Activated naive CD4-positive, alpha-beta T cell treated with anti-CD3 and anti-CD28 coated beads, Interleukin-2, amount 50 U/mL, for 16 hours (primary cell): Measurements from ENCODE around the gene MC3R.
"Not testable (repeated sequence)": the region's sequence is repeated elsewhere in the genome, so short reads cannot be mapped to it uniquely, and the experiment has no call there.

ENCODE experiments used
- DNase-seq: peaks from one replicate; pipeline ENCODE4 v3.0.0-alpha.2; 2020

MC3R gene

DNA sequence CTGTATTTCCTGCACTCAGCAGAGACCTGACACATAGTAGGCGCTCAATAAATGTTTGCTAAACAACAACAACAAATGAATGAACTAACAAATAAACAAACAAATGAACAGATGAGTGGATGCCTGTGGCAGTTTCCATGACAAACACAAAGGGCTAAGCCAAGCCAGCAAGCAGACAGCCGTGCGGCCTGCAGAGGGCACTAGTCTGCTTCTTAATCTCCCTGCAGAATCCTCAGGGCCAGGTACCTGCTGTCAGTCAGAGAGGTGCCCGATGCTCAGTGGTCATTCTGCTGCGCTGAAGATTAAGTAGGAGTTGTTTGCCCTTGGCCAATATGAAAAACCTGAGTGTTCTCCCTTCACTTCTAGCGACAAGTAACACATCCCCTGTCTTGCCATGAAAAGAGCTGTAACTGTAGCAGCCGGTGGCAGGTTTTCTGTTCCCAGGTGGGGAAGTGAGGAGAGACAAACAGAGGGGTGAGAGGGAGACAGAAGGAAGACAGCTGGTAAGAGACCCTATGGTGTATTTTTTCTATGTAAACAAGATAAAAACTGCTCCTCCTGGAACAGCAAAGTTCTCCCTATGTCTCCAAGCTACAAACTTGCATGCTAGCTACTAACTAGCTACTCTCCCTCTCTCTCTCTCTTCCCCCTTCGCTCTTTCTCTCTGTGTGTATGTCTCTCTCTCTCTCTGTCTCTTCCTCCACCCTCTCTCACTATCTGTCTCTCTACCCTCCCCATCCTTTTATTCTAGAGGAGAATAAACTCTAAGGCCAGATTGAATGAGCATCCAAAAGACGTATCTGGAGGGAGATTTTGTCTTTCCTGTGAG lies at the start of gene MC3R:
Gene MC3R (plus strand): TSS at position 779 of the 829 bp plus-strand sequence. CDS start 112 bp downstream, outside the sequence.
- DNase-seq = peak; percentile 34

DNA sequence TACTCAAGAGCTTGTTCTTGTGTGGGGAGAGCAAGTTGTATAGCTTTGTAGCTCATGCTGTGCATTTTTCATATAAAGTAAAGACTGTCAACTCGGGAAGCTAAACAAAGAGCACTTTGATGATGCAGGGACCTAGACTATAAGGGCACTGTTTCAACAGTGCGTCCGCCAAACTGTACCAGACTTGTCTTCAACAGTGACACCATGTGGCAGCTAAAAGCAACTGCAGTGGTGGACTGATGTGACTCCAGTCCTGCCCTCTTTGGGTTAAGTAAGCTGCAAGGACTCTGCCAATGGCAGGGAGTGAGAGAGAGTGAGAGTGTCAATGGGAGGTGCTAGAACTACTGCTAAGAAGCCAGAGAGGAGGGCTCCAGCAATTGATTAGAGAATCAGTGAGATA lies 48.1 kb upstream of the MC3R start:
- no peak for DNase-seq

DNA sequence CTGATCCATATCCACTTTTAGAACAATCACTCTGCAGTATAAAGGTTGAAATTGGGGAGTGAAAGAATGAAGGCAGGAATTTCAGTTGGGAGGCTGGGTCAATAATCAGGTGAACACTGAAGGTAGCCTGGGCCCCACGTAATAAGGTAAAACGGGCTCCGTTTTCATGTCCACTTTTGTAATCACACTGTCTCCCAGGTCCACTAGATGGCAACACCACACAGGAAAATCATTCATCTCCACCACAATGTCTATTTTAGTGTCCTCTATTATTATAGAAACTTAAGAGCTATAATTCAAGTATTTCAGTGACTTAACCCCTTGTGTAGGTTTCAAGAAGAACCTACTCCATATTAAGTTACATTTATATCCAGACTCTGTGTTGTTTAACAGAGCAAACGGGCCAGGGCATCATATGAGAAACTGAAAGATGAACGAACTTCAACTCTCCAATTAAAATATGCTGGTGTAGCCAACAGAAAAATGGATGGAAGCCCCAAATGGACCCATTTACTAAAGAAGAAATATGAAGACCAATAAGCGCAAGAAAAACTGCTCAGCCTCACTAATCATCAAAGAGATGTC lies 45.9 kb upstream of the MC3R start:
- no peak for DNase-seq

DNA sequence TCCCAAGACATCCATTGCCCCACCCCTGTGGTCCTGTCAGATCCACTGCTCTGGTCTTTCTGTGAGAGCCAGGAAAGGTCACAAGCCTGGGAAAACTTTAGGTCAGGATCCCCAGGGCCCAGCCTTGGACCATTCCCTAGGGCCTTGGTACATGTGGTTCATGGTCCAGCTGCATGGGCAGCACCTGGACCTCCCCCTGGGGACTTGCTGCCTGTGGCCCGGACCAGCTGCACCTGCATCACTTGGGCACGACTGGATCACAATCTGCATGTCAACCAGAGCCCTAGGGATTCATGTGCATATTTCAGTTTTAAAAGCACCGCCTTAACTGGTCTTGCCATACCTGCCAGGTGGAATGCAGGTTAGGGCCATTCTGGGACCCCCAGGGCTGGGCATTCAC lies 44.3 kb upstream of the MC3R start:
- no peak for DNase-seq

DNA sequence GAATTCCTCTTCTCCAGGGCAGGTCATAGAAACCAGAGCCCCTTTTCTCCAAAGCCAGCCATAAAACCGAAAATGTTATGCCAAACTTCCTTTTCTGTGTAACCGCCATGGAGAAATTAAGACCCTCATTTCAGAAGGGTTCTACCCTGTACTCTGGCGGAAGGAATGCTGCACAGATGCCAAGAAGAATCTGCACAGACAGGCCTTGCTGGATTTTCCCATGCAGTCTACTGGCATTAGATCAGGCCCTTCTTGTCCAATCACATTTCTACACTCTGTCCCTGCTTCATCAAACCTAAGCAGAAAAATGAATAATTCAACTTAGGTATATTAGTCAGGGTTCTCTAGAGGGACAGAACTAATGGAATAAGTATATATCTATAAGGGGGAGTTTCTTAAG lies 43.2 kb upstream of the MC3R start:
- DNase-seq = no peak

DNA sequence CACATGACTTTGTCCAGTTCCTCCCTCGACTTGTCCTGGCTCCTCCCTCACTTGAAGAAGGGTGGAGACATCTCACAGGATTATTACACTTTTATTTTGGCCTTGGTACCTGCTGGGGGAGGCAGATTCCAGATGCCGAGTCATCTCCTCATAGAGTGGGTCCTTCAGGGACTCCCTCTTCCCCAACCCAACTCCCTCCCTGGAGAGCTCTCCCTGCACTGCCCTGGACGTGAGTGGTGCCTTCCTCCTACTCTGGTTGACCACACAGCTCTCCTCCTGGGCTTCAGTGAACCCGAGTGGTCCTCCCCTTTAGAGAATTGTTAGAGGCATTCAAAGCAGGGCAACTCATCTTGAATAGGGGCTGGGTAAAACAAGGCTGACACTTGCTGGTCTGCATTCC lies 40.9 kb upstream of the MC3R start:
- DNase-seq = no peak

DNA sequence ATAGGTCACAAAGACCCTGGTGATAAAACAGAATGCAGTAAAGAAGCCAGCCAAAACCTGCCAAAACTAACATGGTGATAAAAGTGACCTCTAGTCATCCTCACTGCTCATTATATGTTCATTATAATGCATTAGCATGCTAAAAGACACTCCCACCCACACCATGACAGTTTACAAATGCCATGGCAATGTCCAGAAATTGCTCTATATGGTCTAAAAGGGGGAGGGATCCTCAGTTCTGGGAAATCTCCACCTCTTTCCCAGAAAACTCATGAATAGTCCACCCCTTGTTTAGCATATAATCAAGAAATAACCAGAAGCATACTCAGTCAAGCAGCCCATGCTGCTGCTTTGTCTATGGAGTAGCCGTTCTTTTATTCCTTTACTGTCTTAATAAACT lies 40.4 kb upstream of the MC3R start:
- no peak for DNase-seq

DNA sequence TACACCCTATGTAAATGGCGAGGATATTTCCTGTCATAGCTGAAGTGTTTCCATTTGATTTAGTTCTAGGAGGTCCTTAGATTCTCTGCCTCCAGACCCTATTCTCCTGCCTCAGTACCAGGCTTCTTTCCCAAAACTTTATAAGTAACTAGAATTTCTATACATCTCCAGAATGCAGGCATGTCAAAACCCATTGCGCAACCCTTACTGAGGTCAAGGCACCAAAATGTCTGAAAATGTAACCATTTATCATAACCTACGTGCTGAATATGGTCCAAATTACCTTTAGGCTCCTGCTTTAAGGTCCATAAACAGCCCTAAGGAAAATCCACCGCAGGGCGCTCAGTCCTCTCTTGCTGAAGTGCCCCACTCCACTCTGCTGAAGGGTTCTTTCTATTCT lies 37.5 kb upstream of the MC3R start:
- no peak for DNase-seq

DNA sequence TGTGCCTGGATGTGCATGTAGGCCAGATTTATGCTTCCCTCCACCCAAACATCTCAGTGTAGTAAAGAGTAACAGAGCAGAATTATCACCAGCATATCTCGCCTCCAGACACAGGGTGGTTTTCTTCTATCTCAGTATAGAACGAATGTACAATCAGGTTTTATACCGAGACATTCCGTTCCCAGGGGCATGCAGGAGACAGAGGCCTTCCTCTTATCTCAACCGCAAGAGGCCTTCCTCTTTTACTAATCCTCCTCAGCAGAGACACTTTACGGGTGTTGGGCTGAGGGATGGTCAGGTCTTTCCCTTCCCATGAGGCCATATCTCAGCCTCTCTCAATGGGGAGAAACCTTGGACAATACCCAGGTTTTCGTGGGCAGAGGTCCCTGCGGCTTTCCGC lies 36.4 kb upstream of the MC3R start:
- no peak for DNase-seq

DNA sequence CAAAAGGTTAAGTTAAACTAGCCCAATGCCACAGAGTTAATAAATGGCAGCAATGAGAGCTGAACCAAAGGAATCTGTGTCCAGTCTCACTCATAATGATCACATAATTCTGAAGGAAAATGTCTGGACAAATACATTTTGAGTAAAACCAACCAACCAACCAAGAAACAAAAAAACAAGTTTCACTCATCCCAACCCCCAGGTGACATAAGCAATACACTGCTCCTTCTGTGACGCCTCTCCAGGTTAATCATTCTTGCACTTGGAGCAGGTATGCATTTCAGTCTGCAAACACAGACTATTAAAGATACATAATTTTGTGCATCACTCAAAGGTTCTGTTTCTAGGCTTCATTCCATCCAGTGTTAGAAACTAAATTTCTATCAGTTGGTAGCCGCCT lies 35.2 kb upstream of the MC3R start:
- DNase-seq = no peak

DNA sequence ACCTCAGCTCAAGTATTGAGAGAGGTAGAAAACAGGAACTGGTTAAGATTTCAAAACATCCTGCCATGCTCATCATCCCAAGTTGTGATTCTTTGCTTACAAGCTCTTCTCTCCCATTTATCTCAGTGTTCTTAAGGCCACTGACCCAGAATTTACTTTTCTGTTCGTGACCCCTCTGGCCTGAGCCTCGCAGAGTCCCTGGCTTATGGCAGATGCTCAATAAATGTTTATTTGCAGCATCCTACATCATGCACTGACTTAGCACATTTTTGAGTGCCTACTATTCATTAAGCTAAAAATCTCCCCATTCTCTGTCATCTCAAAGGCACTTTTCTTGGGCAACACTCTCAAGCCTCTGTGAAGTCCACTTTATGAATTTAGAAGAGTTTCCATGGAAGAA lies 33.4 kb upstream of the MC3R start:
- no peak for DNase-seq

DNA sequence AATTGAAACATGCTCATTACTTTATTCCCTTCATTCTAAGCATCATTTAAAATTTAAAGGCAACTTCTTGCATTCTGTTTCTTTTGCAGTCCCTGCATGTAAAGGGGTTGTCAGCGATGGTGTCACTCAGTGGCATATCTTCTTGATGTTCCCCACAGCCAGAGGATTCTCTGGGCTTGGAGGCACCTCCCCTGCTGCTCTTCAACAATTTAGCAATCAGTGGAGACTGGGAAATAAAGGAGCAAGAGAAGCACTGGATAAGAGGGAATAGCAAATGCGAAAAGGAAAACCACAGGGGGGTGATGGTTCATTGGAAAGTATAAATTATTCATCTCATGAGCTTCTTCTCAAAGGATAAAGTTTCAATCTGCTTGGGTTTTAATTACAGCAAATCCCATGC lies 30.7 kb upstream of the MC3R start:
- DNase-seq = no peak

DNA sequence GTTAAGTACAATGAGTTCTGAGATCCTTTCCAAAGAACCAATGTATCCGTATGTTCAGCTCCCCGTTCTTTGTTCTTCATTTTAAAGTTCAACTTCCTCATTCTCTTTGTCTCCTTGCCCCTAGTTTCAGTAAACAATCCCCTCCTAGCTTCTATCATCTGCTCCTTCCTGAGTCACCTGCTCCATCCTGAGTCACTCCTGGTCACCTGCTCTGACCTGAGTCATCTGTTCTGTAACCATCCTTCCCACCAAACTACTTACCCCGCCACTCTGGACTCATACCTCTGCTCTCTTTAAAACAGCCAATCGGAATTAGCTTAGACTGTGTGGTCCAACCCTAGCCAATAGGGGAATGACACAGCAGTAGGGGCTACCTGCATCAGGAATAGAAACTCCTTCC lies 27.3 kb upstream of the MC3R start:
- DNase-seq = not testable (repeated sequence)

DNA sequence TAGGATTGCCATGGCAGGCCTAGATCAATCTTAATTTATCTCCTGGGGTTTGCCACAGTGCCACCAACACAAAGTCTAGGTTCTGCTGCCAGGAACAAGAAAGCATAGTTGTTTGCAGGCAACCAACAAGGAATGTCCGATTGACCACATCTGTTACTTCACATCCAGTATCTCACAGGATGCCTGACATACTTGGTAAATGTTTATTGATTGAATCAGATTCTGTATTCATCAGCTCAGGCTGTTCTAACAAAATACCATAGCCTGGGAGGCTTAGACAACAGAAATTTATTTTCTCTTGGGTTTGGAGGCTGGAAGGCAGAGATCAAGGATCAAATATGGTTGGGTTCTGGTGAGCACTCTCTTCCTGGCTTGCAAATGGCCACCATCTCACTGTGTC lies 26.3 kb upstream of the MC3R start:
- no peak for DNase-seq

DNA sequence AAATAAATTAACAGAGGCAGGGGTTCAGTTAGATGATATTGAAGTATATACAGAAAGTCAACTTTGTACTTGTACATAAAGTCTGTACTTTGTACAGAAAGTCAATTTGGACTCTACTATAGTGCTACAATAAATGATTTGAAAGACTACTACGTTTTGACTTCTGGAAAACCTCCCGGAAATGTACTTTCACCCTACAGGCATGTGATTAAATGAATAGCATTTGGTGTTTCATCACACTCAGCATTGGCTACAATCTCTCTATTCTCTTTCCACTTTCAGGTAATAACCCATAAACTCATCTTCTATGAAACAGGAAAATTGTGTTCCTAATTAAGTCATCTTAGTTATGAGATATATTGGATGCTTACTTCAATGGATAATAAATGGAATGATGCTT lies 25.6 kb upstream of the MC3R start:
- DNase-seq = no peak

DNA sequence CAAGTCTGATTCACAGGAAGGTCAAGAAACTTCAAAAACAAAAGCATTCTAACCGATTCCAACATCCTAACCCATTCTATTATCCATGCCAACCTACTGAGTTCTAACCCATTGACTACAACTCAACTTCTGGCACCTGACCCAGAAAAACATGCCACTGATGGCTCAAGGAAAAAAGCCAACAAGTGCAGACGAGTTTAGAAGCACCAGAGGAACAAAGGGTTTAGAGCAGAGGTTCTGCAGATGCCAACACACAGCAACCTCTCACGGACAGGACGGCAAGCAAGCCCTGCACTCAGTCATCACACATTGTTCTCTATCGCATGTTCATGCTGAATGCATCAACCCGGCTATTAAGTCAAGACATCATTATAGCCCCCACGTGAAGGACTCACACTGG lies 25.2 kb upstream of the MC3R start:
- DNase-seq = no peak

DNA sequence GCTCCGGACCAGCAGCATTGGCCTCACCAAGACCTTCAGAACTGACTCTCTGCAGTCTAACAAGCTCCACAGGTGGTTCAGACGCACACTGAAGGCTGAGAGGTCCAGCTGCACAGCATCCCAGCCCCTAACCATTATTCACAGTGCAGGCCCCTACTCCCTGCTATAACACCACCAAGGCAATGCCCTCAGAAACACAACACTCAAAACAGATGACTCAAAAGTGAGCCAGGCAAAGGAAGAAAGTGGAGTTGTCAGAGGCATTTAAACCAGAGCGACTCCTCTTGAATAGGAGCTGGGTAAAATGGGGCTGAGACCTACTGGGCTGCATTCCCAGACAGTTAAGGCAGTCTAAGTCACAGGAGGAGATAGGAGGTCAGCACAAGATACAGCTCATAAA lies 20.5 kb upstream of the MC3R start:
- DNase-seq = no peak

DNA sequence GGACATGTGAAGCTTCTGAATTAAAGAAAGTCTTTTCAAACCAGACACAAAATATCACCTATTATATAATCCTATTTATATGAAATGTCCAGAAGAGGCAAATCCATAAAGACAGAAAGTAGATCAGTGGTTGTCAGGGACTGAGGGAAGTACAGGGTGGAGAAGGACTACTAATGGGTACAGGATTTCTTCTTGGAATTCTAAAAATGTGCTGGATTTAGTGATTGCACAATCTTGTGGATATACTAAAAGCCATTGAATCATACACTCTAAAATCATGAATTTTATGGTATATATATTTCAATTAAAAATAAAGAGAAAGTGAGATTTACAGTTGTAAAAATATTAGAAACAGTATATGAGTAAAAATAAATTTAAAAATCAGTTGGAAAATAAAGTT lies 18.7 kb upstream of the MC3R start:
- DNase-seq = no peak

DNA sequence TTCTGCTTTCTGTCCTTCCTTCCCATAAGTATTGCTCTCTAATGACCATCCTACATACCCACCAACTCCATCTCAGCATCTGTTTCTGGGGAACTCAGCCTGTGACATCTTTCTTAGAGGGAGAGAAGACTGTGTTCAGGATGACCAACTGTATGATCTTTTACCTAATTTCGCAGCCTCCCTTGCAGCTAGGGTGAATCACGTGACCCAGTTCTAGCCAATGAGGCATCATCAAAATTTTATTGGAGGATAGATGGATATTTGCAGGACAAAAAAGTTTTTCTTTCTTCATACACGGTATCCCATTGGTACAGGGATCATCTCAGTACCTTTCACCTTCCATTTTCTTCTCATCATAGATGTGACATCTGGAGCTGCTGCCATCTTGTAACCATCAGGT lies 14.4 kb upstream of the MC3R start:
- no peak for DNase-seq

DNA sequence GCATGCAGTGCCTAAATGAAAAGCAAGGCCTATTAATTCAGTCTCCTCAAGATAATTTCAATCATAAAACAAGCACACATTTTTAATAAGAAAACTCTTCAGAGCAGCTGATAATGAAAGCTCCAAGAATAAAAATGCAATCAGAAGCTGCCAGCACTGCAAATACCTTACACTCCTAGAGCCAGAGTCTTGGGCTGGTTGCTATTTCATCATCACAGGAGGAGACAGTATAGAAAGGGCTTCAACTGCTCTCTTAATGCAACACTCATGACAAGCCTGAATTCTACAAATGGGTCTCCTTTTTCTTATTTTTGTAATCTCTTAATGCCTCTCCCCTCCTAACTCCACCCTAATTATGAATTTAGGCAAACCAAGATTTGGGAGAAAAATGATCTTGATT lies 11.2 kb upstream of the MC3R start:
- no peak for DNase-seq

DNA sequence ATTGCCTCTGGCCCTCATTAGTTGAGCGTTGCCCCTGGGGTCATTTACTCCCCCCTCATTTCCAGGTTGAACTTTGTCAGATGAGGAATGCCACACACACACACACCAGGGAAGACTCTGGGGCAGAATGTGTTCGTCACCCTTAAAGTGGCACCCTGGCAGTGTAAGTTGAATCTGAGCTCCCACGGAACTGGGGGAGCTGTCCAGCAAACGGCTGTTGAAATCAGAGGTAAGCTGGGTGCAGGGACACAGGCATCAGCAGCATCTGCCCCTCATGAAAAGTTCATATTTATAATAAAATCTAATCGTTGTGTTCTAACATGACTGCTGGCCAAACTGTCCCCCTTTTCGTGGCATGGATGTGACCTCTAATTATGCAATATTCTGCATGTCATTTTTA lies 4.3 kb upstream of the MC3R start:
- no peak for DNase-seq

DNA sequence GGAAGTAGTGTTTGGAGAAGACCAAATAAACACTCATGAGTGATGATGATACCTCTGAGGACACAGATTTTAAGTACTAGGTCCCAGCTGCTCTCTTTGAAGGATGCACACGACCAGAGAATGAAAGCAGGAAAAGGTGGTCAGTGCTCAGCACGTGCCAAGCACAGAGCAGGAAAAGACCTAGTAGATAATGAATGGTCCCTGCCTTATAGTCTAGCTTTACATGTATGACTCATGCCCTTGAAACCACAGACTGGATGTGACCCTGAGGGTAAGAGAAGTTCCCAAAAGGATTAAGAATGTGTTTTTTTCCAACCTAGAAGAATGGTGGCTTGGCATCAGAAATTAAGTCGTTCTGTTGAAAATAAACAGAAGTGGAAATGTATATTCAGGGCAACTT lies 2.8 kb upstream of the MC3R start:
- DNase-seq = no peak

DNA sequence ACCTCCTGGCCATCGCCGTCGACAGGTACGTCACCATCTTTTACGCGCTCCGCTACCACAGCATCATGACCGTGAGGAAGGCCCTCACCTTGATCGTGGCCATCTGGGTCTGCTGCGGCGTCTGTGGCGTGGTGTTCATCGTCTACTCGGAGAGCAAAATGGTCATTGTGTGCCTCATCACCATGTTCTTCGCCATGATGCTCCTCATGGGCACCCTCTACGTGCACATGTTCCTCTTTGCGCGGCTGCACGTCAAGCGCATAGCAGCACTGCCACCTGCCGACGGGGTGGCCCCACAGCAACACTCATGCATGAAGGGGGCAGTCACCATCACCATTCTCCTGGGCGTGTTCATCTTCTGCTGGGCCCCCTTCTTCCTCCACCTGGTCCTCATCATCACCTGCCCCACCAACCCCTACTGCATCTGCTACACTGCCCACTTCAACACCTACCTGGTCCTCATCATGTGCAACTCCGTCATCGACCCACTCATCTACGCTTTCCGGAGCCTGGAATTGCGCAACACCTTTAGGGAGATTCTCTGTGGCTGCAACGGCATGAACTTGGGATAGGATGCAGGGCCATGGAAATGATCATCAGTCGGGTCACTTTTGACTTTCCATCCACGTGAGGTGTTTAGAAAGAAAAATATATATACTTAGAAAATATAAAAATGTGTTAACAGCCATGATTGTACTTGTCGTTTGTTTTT lies 868 bp downstream of the MC3R start:
- DNase-seq = peak; percentile 17

DNA sequence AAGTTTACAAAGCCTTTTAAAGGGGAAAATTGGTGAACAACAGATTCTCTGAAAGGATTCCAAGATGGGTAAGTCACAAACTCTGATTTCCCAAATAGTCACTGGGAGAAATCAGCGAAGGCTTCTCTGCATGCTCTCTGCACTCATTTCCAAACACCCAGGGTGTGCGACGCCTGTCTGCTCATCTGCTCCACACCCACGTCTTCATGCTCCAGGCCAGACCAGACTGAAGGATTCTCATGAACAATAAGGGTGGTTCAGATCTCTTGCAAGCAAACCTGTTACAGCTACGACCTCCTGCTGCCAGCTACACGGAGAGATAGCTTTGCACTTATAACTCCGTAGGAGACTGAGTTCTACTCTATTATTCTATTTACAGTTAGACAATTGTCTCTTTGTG lies 1.4 kb downstream of the MC3R start:
- DNase-seq = no peak
